MM.1S (cell line): Measurements from ENCODE around the gene ZBTB46.

Experiments used
- DNase-seq: peaks from one replicate; pipeline ENCODE4 v3.0.0-alpha.2; 2015
- H2AFZ ChIP-seq: fragments of 300-600 bp; sonication (generic); 2 replicates; pipeline ENCODE4 v1.6.0; 2016; ENCODE audit warnings: antibody characterized with exemption, low read length
- H3F3A ChIP-seq: fragments of 300-600 bp; sonication (generic); 2 replicates; pipeline ENCODE4 v1.6.1; 2016; ENCODE audit warnings: mild to moderate bottlenecking, antibody characterized with exemption, low read length, moderate library complexity, mixed read lengths; ENCODE audit not compliant: insufficient read depth
- H3K27ac ChIP-seq: fragments of 300-600 bp; sonication (generic); 2 replicates; pipeline ENCODE4 v1.5.1; 2016; ENCODE audit warnings: mild to moderate bottlenecking, low read length
- H3K27me3 ChIP-seq: fragments of 300-600 bp; sonication (generic); replicated peaks from 2 replicates; pipeline ENCODE4 v1.6.0; 2016; ENCODE audit warnings: low read length; ENCODE audit not compliant: insufficient read depth
- H3K36me3 ChIP-seq: fragments of 300-600 bp; sonication (generic); replicated peaks from 2 replicates; pipeline ENCODE4 v1.6.1; 2016; ENCODE audit warnings: mild to moderate bottlenecking, low read length, mixed read lengths; ENCODE audit not compliant: insufficient read depth
- H3K4me1 ChIP-seq: fragments of 300-600 bp; sonication (generic); 2 replicates; pipeline ENCODE4 v1.6.1; 2016; ENCODE audit warnings: low read length, mixed read lengths
- H3K4me2 ChIP-seq: fragments of 300-600 bp; sonication (generic); 2 replicates; pipeline ENCODE4 v1.6.0; 2016; ENCODE audit warnings: low read depth, low read length
- H3K4me3 ChIP-seq: fragments of 300-600 bp; sonication (generic); 2 replicates; pipeline ENCODE4 v1.5.1; 2016; ENCODE audit warnings: low read length, mixed read lengths
- H3K79me2 ChIP-seq: fragments of 300-600 bp; sonication (generic); 2 replicates; pipeline ENCODE4 v1.6.1; 2016; ENCODE audit warnings: mixed run types, low read length, mixed read lengths
- H3K9ac ChIP-seq: fragments of 300-600 bp; sonication (generic); 2 replicates; pipeline ENCODE4 v1.6.1; 2016; ENCODE audit warnings: low read length, mixed read lengths
- H3K9me2 ChIP-seq: fragments of 300-600 bp; sonication (generic); replicated peaks from 2 replicates; pipeline ENCODE4 v1.6.1; 2016; ENCODE audit warnings: mild to moderate bottlenecking, low read length, mixed read lengths; ENCODE audit not compliant: insufficient read depth
- H3K9me3 ChIP-seq: fragments of 300-600 bp; sonication (generic); replicated peaks from 2 replicates; pipeline ENCODE4 v1.6.1; 2016; ENCODE audit warnings: mild to moderate bottlenecking, low read length, mixed read lengths; ENCODE audit not compliant: insufficient read depth
- H4K20me1 ChIP-seq: fragments of 300-600 bp; sonication (generic); 2 replicates; pipeline ENCODE4 v1.6.1; 2016; ENCODE audit warnings: mild to moderate bottlenecking, low read length, moderate library complexity, mixed read lengths; ENCODE audit not compliant: insufficient read depth
- EZH2 ChIP-seq: fragments of 300-600 bp; sonication (generic); optimal IDR thresholded peaks from 2 replicates; pipeline ENCODE3; 2017; ENCODE audit warnings: low read depth, mild to moderate bottlenecking, antibody characterized with exemption, low read length, mixed read lengths
- EZH2phosphoT487 ChIP-seq: fragments of 300-600 bp; sonication (generic); IDR thresholded peaks from 2 replicates; pipeline ENCODE4 v1.6.1; 2018; ENCODE audit warnings: antibody characterized with exemption, low read length
- TF ChIP-seq, protein P1 (sequence below): fragments of 300-600 bp; sonication (generic); IDR thresholded peaks from 2 replicates; pipeline ENCODE4 v1.5.1; 2016; ENCODE audit warnings: antibody characterized with exemption, low read length, mixed read lengths

ZBTB46 gene

DNA sequence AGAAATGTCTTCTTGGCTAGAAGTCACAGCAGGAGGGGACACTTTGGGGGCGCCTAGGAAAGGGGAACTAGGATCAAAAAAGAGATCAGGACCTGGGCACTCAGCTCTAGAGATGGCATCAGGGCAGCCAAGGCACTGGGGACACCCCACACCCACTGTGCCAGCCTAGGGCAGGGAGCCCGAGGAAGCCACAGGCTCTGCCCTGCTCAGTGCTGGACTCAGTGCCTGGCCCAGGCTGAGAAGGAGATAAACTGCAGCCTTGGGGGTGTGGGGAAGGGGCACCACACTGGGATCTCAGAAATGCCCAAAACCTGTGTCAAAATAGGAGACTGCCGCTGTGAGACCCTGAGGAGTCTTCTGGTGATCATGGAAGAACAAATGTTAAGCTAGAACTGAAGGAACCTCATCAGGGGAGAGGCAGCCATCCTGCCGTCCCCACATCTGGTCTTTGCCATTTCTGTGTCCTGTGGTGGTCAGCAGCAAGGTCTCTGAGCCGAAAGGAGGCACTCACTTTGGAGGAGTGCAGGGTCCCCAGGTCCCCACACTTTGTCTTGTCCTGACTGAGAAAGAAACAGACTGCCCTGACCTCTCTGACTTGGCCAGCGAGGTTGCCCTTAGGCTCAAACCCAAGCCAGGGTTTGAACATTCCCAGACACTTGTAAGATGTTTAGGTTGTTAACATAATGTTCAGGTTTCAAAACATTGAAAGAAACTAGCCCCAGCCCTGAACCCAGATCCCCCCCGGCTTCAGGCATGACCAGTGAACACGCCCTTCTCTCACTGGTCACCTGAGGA is 125.6 kb downstream of the ZBTB46 start:
- H3K27me3 ChIP-seq, result no peaks in the 10 kb centered on the region
- H3K79me2 ChIP-seq, result peaks cover 58% of the 10 kb centered on the region
- 0 out of 2 replicates have a peak, but pooled peaks cover 9% of the 10 kb centered on the region for H3F3A ChIP-seq
- H3K36me3 ChIP-seq, result no peaks in the 10 kb centered on the region; the same call in 1 of the 2 replicates
- no peak overlapping the region for H2AFZ ChIP-seq
- H3K9ac ChIP-seq, result no peak overlapping the region
- H3K4me2 ChIP-seq, result no peak overlapping the region
- no peak overlapping the region for H3K27ac ChIP-seq
- peaks cover 4% of the 10 kb centered on the region; the same call in 1 of the 2 replicates for H4K20me1 ChIP-seq
- no peaks in the 10 kb centered on the region for H3K9me3 ChIP-seq
- no peaks in the 10 kb centered on the region for H3K9me2 ChIP-seq
- no peak overlapping the region for H3K4me3 ChIP-seq
- DNase-seq, result no peak
- H3K4me1 ChIP-seq, result peaks cover 14% of the 10 kb centered on the region
- TF ChIP-seq EZH2phosphoT487, result no peak
- TF ChIP-seq EZH2, result no peak
- TF ChIP-seq, protein P1, sequence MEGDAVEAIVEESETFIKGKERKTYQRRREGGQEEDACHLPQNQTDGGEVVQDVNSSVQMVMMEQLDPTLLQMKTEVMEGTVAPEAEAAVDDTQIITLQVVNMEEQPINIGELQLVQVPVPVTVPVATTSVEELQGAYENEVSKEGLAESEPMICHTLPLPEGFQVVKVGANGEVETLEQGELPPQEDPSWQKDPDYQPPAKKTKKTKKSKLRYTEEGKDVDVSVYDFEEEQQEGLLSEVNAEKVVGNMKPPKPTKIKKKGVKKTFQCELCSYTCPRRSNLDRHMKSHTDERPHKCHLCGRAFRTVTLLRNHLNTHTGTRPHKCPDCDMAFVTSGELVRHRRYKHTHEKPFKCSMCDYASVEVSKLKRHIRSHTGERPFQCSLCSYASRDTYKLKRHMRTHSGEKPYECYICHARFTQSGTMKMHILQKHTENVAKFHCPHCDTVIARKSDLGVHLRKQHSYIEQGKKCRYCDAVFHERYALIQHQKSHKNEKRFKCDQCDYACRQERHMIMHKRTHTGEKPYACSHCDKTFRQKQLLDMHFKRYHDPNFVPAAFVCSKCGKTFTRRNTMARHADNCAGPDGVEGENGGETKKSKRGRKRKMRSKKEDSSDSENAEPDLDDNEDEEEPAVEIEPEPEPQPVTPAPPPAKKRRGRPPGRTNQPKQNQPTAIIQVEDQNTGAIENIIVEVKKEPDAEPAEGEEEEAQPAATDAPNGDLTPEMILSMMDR, result no peak

DNA sequence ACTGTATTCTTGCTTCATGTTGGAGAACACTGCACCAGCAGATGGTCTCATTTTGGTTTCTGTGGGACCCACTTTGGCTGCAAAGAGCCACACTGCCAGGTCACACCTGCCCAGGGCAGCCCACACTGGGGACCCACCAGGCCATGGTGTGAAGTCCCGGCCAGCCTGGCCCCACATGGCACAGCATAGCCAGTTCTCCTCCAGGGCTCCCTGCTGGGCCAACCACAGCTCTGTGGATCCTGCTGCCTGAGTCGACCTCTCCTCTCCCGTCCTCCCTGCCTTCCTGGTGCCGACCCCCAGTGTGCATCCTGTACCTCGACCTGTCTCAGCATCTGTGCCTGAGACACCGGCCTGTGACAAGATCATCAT is 126.3 kb downstream of the ZBTB46 start:
- H4K20me1 ChIP-seq, result peaks cover 4% of the 10 kb centered on the region; the same call in 1 of the 2 replicates
- peaks cover 9% of the 10 kb centered on the region; the same call in 1 of the 2 replicates for H3F3A ChIP-seq
- no peaks in the 10 kb centered on the region for H3K9me2 ChIP-seq
- no peak overlapping the region for H3K4me2 ChIP-seq
- H3K9ac ChIP-seq, result no peak overlapping the region
- no peak overlapping the region for H2AFZ ChIP-seq
- H3K27ac ChIP-seq, result no peak overlapping the region
- TF ChIP-seq EZH2phosphoT487 (no peak), EZH2 (no peak)
- TF ChIP-seq, protein P1, result no peak
- no peak overlapping the region for H3K4me3 ChIP-seq
- no peaks in the 10 kb centered on the region for H3K9me3 ChIP-seq
- H3K36me3 ChIP-seq, result no peaks in the 10 kb centered on the region; the same call in 1 of the 2 replicates
- H3K4me1 ChIP-seq, result peaks cover 14% of the 10 kb centered on the region
- peaks cover 53% of the 10 kb centered on the region for H3K79me2 ChIP-seq
- H3K27me3 ChIP-seq, result no peaks in the 10 kb centered on the region
- DNase-seq, result no peak

DNA sequence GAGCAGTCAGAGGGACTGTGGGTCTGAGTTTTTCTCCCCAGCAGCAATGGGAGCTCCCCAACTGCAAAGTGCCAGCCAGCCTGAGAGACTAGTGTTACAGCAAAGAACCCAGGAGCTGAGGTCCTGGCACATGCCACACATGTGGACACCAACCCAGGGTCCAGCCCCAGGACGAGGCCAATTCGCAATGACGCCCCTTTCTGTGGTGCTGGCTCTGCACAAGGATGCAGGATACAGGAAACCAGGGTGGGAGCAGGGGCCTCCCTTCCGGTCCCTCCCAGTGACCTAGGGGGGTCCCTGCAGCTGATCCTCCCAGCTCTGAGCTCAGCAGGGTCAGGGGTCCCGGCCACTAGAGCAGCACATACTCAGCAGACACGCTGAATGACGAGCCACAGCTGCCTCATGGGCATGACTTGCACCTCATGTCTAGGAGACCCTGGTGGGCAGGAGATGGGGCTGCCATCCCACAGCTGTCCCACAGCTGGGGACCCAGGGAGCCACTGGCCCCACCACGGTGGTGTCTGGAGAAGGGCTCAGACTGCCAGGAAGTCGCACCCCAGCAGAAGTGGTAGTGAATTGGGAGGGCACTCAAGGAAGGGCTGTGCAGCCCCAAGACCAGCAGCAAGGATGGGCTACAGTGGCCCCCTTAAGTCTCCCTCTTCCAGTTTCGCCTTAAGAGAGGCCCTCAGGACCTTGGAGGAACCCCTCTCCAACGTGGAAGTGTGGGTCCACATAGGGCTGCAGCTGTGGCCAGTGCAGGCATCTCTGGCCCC is 126.9 kb downstream of the ZBTB46 start:
- no peaks in the 10 kb centered on the region for H3K27me3 ChIP-seq
- H3K36me3 ChIP-seq, result no peaks in the 10 kb centered on the region; the same call in 1 of the 2 replicates
- H3K4me1 ChIP-seq, result peaks cover 13% of the 10 kb centered on the region
- no peak for DNase-seq
- H3K9me2 ChIP-seq, result no peaks in the 10 kb centered on the region
- H3K27ac ChIP-seq, result no peak overlapping the region
- no peaks in the 10 kb centered on the region for H3K9me3 ChIP-seq
- no peak overlapping the region for H2AFZ ChIP-seq
- TF ChIP-seq, protein P1, result no peak
- peaks cover 9% of the 10 kb centered on the region; the same call in 1 of the 2 replicates for H3F3A ChIP-seq
- H4K20me1 ChIP-seq, result peaks cover 4% of the 10 kb centered on the region; the same call in 1 of the 2 replicates
- H3K79me2 ChIP-seq, result peaks cover 49% of the 10 kb centered on the region
- H3K4me3 ChIP-seq, result no peak overlapping the region
- no peak overlapping the region for H3K4me2 ChIP-seq
- H3K9ac ChIP-seq, result no peak overlapping the region
